ENCODE data around the gene MTTP. TPM values are rescaled to one million over a fixed set of nuclear protein-coding genes. Genes with fewer than 3 reads are reported as not detected.

The MTTP gene
- total and polyA plus RNA-seq, 2 experiments from 2014 or later, result 40.1 to 92.2 TPM

DNA sequence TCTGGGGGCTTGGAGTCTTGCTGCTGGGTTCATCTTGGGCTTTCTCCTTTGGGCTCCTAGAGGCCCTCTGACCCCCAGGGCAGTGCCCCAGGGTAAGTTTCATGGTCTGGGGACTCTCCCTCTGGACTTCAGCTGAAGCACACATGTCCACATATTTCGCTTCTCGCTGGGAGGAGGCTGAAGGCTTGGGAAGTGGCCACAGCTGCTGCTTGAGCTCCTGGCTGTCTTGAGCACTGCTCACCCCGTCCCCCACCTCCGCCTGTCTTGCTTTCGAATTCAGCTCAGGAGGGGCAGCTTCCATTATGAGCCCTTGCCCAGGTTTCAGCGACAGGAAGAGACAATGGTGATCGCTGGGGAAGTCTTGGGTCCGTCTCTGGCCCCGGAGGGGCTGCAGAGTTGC lies 79.3 kb downstream of the MTTP start:
- no peak for DNase-seq (ENCODE audit: low spot score)
- Histone ChIP-seq H2AFZ (no peak overlapping the region), H3K27ac (no peak overlapping the region), H3K9me3 (ENCODE audit: low read depth) (no peaks in the 10 kb centered on the region), H3K4me2 (no peak overlapping the region), H3K9me2 (replicated peaks; ENCODE audit: insufficient read depth) (no peaks in the 10 kb centered on the region), H3K27me3 (no peaks in the 10 kb centered on the region), H3K36me3 (replicated peaks; ENCODE audit: insufficient read depth, low read depth) (no peaks in the 10 kb centered on the region), H3K79me2 (no peaks in the 10 kb centered on the region), H3K4me1 (ENCODE audit: insufficient read depth) (peaks cover under 1% of the 10 kb centered on the region), H3K4me3 (no peak overlapping the region), H4K20me1 (ENCODE audit: insufficient read depth, poor library complexity, severe bottlenecking) (no peaks in the 10 kb centered on the region)
- TF ChIP-seq EZH2 (IDR thresholded peaks at IDR 0.05; ENCODE audit: borderline replicate concordance) (no peak), EZH2phosphoT487 (IDR thresholded peaks at IDR 0.05; ENCODE audit: low read depth, severe bottlenecking, unreplicated experiment) (no peak)
- TF ChIP-seq, protein P1, sequence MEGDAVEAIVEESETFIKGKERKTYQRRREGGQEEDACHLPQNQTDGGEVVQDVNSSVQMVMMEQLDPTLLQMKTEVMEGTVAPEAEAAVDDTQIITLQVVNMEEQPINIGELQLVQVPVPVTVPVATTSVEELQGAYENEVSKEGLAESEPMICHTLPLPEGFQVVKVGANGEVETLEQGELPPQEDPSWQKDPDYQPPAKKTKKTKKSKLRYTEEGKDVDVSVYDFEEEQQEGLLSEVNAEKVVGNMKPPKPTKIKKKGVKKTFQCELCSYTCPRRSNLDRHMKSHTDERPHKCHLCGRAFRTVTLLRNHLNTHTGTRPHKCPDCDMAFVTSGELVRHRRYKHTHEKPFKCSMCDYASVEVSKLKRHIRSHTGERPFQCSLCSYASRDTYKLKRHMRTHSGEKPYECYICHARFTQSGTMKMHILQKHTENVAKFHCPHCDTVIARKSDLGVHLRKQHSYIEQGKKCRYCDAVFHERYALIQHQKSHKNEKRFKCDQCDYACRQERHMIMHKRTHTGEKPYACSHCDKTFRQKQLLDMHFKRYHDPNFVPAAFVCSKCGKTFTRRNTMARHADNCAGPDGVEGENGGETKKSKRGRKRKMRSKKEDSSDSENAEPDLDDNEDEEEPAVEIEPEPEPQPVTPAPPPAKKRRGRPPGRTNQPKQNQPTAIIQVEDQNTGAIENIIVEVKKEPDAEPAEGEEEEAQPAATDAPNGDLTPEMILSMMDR (IDR thresholded peaks at IDR 0.05; ENCODE audit: poor library complexity), result no peak
- 88% methylated on average over 9 of the region's 9 CpGs for WGBS (ENCODE audit: low lambda C conversion rate, missing lambda C conversion rate)

DNA sequence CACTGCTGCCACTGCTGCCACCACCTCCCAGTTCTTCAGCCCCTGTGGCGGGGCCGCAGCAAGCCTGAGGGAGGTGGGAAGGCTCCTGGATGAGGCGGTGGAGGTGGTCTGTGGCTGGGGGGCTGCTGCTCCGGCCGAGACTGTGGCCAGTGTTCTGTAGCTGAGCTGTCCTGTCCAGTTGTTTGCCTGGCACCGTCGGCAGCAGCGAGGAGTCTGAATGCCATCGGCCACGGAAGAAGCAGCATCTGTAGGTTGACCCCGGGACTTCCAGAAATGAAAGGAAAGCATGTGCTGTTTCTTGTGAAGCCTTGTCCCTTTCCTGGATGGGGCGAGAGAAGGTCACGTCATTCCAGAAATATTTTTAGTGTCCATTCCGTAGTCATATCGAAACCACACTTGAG lies 79.7 kb downstream of the MTTP start:
- Histone ChIP-seq H3K4me2 (no peak overlapping the region), H3K9me3 (ENCODE audit: low read depth) (no peaks in the 10 kb centered on the region), H3K27me3 (no peaks in the 10 kb centered on the region), H3K27ac (no peak overlapping the region), H3K4me3 (no peak overlapping the region), H3K36me3 (replicated peaks; ENCODE audit: insufficient read depth, low read depth) (no peaks in the 10 kb centered on the region), H3K4me1 (ENCODE audit: insufficient read depth) (no peaks in the 10 kb centered on the region), H2AFZ (no peak overlapping the region), H3K9me2 (replicated peaks; ENCODE audit: insufficient read depth) (no peaks in the 10 kb centered on the region), H3K79me2 (no peaks in the 10 kb centered on the region), H4K20me1 (ENCODE audit: insufficient read depth, poor library complexity, severe bottlenecking) (no peaks in the 10 kb centered on the region)
- DNase-seq (ENCODE audit: low spot score), result no peak
- WGBS (ENCODE audit: low lambda C conversion rate, missing lambda C conversion rate), result 93% methylated on average over 15 of the region's 15 CpGs
- TF ChIP-seq EZH2 (IDR thresholded peaks at IDR 0.05; ENCODE audit: borderline replicate concordance), result no peak
- no peak for TF ChIP-seq EZH2phosphoT487 (IDR thresholded peaks at IDR 0.05; ENCODE audit: low read depth, severe bottlenecking, unreplicated experiment)
- TF ChIP-seq, protein P1 (IDR thresholded peaks at IDR 0.05; ENCODE audit: poor library complexity), result no peak

DNA sequence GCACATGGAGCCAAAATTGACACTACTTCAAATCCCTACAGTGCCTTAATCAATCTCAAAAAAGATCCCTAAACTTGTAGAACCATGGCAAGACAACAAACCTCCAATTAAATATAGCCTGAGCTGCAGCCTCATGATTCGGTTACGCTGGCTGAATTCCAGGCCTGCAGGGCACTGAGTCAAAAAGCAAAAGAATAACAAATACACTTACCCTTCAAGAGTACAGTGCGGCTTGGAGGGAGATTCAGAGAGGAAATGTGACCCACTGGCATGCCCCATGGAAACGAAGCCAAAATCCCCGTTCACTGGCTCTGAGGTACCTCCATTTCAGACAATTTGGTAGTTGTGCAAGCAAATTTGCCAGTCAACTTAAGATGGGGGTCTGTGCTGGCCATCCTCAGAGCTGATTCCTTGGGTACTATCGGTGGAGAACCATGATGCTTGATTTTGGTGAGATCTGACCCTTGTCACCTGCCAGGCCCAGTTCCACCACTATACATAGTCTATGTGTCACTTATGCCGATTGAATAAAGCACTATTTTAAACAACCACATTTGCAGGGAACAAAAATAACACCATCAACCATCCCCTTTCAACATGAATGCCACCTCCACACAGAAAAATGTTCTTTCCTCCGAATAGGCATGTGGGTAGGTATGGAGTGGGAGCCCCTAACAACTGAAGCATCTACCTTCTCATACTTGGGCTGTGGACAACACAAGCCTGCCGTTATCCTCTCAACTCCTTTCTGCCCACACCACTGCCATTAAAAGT lies 80.9 kb downstream of the MTTP start:
- no peak overlapping the region for H3K4me2 ChIP-seq
- WGBS (ENCODE audit: low lambda C conversion rate, missing lambda C conversion rate), result 79% methylated on average over 9 of the region's 9 CpGs
- no peaks in the 10 kb centered on the region for H3K9me3 ChIP-seq (ENCODE audit: low read depth)
- no peak overlapping the region for H2AFZ ChIP-seq
- H3K9me2 ChIP-seq (replicated peaks; ENCODE audit: insufficient read depth), result no peaks in the 10 kb centered on the region
- H3K4me3 ChIP-seq, result no peak overlapping the region
- no peak for TF ChIP-seq EZH2 (IDR thresholded peaks at IDR 0.05; ENCODE audit: borderline replicate concordance)
- TF ChIP-seq, protein P1 (IDR thresholded peaks at IDR 0.05; ENCODE audit: poor library complexity), result no peak
- no peak for TF ChIP-seq EZH2phosphoT487 (IDR thresholded peaks at IDR 0.05; ENCODE audit: low read depth, severe bottlenecking, unreplicated experiment)
- no peaks in the 10 kb centered on the region for H3K36me3 ChIP-seq (replicated peaks; ENCODE audit: insufficient read depth, low read depth)
- no peak overlapping the region for H3K27ac ChIP-seq
- H3K4me1 ChIP-seq (ENCODE audit: insufficient read depth), result no peaks in the 10 kb centered on the region
- no peaks in the 10 kb centered on the region for H3K27me3 ChIP-seq
- DNase-seq (ENCODE audit: low spot score), result no peak
- no peaks in the 10 kb centered on the region for H3K79me2 ChIP-seq
- H4K20me1 ChIP-seq (ENCODE audit: insufficient read depth, poor library complexity, severe bottlenecking), result no peaks in the 10 kb centered on the region

Measured in hepatocyte (in vitro differentiated cells).